NCI-H1417 treated with DMSO at 0.1 percent for 48 hours (cell line): ENCODE measurements around the gene SLC38A10.

ENCODE experiments used
- DNase-seq: peaks from one replicate; lab custom pipeline; 2025; lab: John Stamatoyannopoulos, UW

Gene SLC38A10

DNA sequence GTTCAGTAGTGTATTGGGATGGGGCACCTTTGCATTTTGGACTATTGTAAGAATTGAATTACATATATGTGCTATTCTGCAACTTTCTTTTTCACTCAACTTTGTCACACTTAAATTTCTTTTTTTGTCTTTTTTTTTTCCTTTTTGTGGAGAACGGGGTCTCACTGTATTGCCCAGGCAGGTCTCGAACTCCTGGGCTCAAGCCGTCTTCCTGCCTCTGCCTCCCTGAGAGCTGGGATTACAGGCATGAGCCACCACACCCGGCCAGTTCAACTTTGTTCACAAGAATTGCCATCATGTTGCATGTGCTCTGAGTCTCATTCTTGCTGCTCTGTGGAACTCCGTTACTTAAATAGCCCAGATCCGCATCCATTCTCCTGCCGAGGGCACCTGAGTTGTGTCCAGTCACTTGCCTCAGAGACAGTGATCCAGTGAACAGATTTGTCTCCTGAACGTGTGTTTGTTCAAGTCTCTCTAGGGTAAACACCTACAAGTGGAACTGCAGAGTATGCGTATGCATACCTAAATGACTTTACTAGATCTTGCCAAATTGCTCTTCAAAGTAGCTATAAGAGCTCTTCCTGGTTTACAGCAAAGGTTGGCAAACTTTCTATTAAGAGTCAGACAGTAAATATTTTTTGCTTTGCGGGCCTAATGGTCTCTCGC is 3.4 kb upstream of the SLC38A10 start:
- no peak for DNase-seq

GRCh38 chr17:81295676-81296381 is 722 bp upstream of the SLC38A10 start:
- DNase-seq, result no peak

GRCh38 chr17:81294512-81295030 is 536 bp downstream of the SLC38A10 start:
- DNase-seq, result no peak

GRCh38 chr17:81292450-81292849 is 2.7 kb downstream of the SLC38A10 start:
- no peak for DNase-seq

- DNase-seq, result no peak
Measured at GRCh38 chr17:81291662-81292061, 3.4 kb downstream of the SLC38A10 start.

- DNase-seq, result no peak
Measured at GRCh38 chr17:81290230-81290629, 4.9 kb downstream of the SLC38A10 start.

DNA sequence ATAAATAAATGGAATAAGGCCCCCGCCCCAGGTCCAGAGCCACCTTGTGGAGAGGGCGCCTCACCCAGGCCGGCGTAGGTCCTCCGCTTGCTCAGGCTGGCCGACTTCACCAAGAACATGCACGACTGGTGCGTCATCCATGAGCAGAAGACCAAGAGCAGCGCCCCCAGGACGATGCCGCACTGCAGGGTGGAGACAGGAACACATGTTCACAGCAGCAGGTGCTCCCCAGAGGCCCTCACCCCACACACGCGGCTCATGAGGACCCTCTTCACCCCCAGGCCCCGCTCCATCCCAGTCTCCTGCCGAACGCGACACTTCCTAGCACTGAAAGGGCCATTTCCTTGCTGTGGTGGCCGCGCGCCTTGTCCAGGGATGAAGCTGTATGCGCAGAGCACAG is 5.5 kb downstream of the SLC38A10 start:
- DNase-seq, result no peak

DNA sequence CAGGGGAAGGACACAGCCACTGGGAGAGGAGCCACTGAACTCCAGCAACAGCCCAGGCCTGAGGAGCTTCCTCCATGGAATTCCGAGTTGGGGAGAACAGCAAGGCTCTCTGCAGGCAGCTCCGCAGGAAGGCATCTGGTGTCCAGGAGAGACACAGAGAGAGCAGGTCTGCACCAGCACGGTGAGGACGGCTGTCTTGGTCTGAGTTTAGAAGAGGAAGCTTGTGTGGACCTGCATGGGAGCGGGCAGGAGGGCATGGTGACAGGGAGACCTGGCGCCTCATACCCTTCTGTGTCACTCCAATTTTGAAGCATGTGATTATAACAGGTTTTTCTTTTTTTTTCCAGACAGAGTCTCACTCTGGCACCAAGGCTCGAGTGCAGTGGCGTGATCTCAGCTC is 6.4 kb downstream of the SLC38A10 start:
- DNase-seq, result no peak

DNA sequence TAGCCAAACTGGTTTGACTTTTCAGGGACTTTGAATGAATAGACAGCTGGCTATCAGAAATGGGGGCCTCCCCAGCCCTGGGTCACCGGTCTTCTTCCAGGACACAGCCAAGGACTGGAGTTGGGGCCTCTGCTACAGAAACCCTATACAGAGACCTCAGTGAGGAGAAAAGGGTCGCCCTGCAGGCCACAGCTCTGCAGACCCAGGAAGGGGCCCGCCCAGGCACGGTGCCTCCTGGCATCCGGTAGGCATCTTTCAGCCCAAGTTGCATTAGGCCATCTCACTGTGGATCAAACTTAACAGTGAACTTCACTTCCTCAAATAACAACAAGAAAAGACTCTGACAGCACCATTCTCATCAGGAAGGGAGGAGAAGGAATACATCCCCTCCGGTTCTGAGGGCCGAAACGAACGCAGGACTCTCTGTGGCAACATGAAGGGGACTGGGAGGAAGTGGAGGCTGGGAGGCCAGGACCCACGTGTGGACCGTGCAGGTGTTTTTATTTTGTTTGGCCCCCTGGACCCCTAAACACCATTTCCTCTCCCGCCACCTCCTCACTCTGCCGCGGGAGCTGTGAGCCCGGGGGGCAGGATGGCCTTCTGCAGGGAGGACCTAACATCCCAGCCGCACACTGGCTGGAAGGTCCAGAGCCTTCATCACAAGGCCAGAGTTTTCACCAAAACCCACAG is 7.2 kb downstream of the SLC38A10 start:
- DNase-seq, result no peak

GRCh38 chr17:81287152-81287551 is 8.0 kb downstream of the SLC38A10 start:
- DNase-seq, result no peak

- DNase-seq, result no peak
Measured at GRCh38 chr17:81286491-81287145, 8.5 kb downstream of the SLC38A10 start.

DNA sequence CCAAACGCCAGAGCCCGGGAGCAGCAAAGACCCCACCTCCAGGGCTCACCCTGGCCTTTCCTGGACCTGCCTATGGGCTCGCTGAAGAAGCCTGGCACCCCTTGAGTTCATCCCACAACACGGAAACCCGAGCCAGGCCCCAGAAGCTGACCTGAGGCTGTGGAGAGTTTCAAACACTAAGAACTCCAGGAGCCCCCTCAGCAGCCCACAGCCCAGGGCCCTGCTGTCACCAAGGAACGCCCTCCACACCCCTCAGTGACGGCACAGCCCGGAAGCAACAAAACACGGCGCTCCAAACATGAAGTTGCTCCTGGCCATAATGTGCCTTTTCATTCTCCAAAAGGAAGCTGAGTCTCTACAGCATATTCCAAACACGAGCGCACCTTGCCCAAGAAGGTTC is 9.2 kb downstream of the SLC38A10 start:
- no peak for DNase-seq

DNA sequence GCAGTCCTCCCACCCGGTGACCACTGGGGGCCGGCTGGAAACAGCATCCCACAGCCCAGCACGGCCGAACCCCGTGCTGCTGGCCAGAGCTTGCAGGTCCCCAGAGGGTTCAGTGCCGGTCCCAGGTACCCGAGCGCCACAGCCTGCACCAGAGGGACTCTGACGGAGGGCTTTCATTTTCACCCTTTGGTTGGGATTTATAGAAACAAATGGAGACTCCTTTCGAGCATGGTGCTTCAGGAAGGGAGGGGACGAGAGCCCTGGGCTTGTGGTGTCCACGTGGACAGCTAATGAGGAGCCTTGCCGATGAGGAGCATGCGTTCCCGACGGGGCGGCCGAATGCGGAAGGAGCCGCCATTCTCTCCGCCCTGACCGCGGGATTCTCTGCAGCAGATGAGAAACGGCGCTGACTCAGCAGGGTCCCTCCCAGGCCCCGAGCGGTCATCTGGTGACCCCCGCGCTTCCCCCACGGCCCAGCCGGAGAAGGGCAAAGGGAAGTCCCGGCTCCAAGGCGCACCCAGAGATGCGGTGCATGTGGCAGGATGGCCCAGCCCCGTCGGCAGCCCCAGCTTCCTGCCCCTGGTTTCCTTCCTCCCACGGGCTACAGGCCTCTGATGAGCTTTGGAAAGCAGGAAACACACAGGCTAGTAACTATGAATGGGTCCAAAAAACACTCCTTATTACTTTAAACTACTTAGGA is 9.8 kb downstream of the SLC38A10 start:
- DNase-seq, result no peak

DNA sequence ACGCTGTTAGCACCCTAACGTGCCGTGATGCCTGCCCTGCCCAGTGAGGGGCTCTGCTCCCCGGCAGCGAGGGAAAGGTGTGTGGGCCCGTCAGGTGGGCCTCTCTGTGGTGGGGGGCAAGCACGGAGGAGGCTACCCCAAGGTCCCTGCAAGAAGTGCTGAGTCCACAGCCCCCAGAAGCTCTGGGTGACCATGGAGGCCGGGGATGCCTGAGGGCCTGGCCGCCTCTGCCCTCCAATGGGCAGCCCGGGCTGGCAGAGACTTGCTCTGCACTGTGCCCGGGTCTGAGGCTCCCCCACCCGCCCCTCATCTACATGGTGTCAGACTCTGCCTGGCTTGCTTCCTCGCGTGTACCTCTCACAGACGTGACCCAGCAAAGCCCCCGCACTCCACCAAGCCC is 12.2 kb downstream of the SLC38A10 start:
- no peak for DNase-seq

DNA sequence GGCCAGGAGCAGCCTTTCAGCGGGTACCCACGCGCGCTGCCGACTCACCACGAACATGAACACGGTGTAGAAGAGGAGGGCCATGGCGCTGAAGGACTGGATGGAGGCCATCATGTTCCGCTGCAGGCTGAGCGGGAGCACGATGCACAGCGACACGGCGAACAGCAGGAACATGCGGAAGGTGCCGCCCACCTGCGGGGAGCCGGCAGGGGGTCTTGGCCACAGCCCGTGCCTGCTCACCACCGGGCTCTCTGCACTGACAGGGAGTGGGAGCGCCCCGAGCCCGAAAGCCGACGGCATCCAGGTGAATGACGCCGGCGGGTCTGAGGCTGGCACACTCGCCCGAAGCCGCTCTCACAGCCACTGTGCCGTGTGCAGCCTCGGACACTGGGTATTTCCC is 13.0 kb downstream of the SLC38A10 start:
- DNase-seq, result no peak

DNA sequence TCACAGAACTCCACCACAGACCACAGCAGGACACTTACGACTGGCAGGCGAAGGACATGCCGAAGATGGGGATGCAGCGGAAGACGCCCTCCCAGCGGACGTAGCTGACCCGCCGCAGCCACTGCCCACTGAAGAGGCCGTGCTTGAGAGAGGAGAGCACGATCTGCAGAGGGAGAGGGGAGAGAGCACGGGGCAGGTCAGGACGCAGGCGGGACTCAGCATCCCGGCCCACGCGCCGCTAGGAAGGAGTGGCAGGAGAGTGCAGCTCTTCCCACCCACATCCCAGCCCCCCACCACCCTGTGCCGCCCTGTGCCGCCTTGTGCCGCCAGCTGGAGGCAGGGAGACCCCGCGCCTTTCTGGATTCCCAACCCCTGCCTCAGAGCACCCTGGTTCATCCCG is 14.5 kb downstream of the SLC38A10 start:
- DNase-seq, result no peak

DNA sequence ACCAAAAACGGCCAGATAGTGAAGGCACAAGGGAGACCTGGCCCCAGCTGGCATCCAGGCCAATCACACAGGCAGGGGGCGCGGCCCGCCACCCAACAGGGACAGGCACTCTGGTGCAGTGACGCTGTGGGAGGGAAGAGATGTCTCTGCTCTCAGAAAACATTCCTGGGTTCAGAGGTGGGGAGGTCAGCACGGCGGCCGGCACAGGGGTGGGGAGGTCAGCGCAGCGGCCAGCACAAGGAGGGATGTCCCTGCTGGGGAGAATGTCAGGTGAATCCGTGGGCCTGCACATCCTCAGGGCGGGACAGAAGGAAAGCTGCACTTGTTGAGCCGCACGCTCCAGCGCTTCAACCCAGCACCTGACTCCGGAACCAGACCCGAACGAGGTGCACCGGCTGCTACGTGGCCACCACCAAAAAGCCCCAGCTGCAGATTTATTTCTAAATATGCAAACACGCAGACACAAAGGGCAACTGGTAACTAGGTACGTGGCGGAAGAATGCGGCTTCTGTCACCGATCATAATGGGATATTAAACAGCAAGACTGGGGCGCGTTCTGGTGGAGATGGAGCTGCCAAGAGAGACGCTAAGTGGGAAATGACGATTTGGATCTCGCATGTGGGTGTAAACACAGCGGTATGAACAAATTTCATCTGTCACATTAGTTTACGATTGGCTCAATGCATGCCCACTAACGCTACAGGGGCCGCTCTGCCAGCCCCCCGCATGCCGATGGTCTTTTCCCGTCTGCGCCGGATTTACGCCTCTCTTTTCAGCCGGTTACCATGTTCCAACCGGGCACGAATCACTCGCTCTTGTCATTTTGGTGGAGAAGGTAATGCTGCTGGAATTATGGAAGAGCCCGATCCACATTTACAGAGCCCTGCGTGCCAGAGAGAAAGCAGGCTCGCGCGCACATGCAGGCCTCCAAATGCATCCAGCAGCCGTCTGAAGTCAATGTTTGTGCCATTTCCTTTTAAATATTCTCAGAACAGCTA is 15.5 kb downstream of the SLC38A10 start:
- no peak for DNase-seq

- no peak for DNase-seq
Measured at GRCh38 chr17:81278831-81279230, 16.3 kb downstream of the SLC38A10 start.

DNA sequence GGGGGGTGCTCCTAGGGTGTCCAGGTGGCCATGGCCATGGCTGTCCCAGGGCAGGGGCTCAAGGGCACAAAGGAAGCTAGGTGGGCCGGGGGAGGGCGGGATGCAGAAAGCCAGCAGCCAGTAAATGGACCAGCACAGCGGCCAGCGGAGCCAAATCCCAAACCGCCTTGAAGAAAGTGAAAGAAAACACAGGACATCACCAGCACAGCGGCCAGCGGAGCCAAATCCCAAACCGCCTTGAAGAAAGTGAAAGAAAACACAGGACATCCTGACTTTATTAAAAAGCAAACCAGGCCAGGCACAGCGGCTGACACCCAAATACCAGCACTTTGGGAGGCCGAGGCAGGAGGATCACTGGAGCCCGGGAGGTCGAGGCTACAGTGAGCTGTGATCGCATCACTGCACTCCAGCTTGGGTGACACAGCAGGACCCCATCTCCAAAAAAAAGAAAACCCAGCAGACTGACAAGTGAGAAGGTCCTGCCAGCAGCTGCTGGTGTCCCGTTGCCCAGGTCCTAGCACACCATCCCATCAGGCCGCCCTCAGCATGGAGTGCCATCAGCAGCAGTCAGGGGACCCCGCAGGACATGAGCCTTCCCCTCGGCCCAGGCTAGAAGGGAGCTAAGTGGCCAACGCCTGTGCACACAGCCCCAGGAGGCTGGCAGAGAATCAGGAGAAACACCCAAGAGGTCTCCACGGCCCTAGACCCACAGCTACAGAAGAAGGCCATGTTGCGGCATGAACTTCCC is 17.0 kb downstream of the SLC38A10 start:
- no peak for DNase-seq

GRCh38 chr17:81277421-81277820 is 17.7 kb downstream of the SLC38A10 start:
- no peak for DNase-seq
